Hypothalamus (tissue), 51 donors: Measurements from ENCODE around the gene PA2G4.
"Not testable (repeated sequence)": the region's sequence is repeated elsewhere in the genome, so short reads cannot be mapped to it uniquely, and the experiment has no call there.

Experiments used
- DNase-seq, 51 donors: peaks; one replicate each; lab custom pipeline; 2025; lab: John Stamatoyannopoulos, UW

Gene PA2G4

DNA sequence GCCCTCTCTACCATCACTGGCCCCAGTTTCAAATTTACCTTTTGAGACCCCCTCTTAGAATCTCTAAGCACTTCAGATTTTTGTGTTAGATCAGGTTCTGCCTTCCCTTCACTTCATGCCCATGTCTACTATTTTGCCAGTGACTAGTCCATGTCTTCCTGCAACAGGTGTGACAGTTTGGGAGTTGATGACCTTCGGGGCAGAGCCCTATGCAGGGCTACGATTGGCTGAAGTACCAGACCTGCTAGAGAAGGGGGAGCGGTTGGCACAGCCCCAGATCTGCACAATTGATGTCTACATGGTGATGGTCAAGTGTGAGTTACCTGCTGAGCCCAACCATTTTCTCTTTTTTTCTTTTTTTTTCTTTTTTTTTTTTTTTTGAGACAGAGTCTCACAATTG lies 5.8 kb upstream of the PA2G4 start:
- DNase-seq, result no peak

GRCh38 chr12:56099787-56100186 lies 4.6 kb upstream of the PA2G4 start:
- no peak for DNase-seq

GRCh38 chr12:56101045-56101444 lies 3.3 kb upstream of the PA2G4 start:
- DNase-seq, result no peak

DNA sequence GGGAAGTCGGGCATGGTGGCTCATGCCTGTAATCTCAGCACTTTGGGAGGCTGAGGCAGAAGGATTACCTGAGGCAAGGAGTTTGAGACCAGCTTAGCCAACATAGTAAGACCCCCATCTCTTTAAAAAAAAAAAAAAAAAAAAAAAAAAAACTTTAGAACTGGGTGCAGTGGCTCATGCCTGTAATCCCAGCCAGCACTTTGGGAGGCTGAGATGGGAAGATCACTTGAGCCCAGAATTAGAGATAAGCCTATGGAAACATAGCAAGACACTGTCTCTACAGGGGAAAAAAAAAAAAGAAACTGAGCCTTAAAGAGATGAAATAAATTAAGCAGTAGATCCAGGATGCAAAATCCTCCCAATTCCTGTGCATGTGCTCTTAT lies 1.7 kb upstream of the PA2G4 start:
- no peak for DNase-seq

DNA sequence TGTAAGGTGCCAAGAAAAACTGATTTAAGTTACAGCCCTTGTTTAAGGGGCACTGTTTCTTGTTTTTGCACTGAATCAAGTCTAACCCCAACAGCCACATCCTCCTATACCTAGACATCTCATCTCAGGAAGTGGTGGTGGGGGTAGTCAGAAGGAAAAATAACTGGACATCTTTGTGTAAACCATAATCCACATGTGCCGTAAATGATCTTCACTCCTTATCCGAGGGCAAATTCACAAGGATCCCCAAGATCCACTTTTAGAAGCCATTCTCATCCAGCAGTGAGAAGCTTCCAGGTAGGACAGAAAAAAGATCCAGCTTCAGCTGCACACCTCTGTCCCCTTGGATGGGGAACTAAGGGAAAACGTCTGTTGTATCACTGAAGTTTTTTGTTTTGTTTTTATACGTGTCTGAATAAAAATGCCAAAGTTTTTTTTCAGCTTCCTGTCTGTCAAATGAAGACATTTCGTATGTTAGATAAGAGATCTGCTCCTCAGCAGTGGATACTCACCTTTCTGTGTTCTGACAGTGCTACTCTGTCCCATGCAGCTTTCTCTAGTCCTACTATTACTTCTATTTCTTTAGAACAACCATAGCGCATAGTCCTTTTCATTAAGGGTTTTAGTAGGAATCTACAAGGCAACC lies 1.2 kb upstream of the PA2G4 start:
- no peak for DNase-seq

DNA sequence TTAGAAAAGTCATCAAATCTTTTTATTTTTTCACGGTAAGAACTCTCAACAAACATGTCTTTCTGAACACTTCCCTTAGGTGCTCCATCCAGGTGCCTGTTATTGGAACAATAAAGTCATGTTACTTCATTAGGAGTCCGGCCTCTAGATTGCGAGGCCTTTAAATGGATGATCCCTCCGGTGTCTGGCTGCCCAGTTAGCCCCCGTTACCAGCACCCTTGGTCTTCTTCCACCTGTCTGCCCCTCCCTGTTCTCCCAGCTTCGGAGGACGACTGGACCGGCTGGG lies 593 bp upstream of the PA2G4 start:
- no peak for DNase-seq

DNA sequence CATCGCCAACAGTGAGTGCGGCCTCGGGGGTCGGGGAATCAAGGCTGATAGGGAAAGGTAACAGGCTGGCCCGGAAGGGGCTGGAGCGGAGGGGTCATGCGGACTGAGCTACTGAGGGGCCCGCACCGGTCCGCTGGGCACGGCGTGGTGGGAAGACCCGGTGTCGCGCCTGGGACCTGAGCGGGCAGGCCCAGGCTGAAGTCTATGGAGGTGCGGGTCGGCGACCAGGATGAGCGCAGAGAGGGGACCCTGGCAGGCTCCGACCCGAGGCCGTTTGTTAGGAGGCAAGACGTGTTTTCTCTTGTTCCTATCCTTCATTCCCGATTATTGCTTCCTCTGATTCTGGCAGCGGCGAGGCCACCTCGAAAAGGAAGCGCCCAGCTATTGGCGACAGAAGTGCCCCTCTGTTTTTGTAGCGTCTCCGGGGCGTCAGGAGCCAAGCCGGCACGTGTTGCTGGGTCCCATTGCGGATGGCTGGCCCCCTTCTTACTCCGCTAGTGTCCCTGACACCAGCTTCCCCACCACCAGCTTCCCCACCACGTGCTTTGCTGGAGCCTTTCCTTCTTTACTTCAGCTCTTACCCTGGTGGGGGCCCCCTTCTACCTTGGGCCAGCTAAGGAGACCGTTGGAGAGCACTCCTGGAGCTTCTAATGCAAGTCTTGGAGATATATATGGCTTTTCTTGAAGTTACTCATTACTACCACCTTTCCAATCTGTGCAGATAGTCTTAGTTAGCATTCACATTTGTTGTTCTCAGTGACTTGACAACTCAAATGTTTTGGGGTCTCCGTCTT lies 653 bp downstream of the PA2G4 start:
- DNase-seq, result peak in 9 of 51 donors; percentile 30 to 59 (median 47)

- DNase-seq, result no peak
Observed at GRCh38 chr12:56105609-56105902, 1.2 kb downstream of the PA2G4 start.

GRCh38 chr12:56107242-56107641 lies 2.9 kb downstream of the PA2G4 start:
- no peak for DNase-seq

- DNase-seq, result no peak
Observed at GRCh38 chr12:56110571-56110970, 6.2 kb downstream of the PA2G4 start.

DNA sequence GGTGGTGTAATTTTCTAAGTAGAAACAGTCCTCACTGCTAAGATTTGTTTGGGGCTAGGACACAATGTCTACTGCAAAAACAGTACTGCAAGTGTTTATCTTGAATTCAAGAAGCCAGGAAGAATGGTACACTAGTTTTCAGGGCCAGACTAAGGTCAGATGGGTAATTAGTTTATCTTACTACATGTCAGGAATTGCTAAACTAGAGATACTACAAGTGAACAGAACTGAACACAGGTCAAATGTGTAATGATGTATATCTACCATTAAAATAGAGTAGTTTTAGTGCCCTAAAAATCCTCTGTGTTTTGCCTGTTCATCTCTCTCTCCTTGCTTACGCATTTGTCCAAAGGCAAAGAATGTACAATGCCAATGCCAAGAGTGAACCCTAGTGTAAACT lies 9.7 kb downstream of the PA2G4 start:
- DNase-seq, result no peak

- peak in 8 of 51 donors; percentile 4 to 20 (median 12) for DNase-seq
Observed at GRCh38 chr12:56115329-56115728, 11.0 kb downstream of the PA2G4 start.

- peak; percentile 30 to 97 (median 87) for DNase-seq
Observed at GRCh38 chr12:56116267-56117081, 12.1 kb downstream of the PA2G4 start, which contains the start of gene RPL41. Gene RPL41, plus strand, starts transcription at chr12:56116633.

DNA sequence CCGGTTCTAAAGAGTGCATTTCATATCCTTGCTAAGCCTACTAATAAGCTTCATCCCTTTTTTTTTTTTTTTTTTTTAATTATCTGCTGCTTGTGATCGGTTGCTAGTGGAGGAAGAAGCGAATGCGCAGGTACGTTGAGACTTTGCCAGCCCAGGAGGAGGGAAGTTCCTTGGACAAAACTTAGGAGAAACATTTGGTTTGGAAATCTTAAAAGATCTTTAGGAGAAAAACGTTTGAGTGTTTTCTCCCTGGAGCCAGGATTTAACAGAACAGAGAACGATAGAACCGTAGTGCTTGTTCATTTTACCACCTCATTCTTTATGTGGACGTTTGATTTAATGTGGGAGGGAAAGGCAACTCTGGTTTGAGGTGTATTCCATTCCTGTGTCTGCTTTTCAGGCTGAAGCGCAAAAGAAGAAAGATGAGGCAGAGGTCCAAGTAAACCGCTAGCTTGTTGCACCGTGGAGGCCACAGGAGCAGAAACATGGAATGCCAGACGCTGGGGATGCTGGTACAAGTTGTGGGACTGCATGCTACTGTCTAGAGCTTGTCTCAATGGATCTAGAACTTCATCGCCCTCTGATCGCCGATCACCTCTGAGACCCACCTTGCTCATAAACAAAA lies 12.8 kb downstream of the PA2G4 start:
- not testable (repeated sequence) for DNase-seq

DNA sequence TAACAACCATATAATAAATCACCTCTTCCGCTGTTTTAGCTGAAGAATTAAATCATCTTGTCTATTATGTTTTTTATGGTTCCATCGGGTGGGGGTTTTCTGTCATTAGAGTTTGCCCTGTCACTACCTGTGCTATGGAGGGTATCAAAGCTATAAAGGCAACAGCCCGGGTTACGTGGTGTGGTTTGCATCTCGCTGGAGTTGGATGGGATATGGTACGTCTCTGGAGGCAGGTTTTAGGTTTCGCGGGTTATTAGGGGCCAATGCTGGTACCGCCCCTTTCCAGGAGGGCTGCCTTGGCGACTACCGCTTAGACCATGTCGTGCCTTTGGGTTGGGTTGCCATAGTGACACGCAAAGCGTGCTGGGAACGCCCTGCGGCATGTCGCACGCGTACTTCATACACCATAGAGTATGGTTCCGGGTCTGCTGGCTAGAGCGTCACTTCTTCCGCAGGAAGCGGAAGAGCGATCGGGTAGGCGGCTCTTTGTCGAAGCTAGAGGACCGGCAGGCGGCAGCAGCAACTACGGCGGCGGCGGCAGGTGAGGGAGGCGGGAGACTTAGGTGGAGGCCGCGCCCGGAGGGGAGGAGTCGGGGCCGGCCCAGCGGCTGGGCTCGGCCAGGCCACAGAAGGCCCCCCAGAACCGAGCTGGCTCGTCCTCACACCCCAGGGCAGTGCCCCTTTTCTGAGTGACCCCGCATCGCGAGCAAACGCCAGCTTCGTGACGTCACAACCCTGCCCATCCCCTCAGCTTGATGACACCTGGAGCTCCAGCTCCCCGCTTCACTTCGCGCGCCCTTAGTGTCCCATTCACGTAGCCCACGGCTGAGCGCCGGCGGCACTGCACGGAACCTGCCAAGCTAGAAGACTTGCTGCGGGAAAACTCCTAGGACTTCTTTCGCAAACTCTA lies 13.7 kb downstream of the PA2G4 start, which contains the start of gene ZC3H10:
TSS of gene ZC3H10 (plus strand) at position 489 of the 910 bp plus-strand sequence. CDS start 2,297 bp downstream, outside the sequence.
- peak; percentile 58 to 98 (median 93) for DNase-seq

DNA sequence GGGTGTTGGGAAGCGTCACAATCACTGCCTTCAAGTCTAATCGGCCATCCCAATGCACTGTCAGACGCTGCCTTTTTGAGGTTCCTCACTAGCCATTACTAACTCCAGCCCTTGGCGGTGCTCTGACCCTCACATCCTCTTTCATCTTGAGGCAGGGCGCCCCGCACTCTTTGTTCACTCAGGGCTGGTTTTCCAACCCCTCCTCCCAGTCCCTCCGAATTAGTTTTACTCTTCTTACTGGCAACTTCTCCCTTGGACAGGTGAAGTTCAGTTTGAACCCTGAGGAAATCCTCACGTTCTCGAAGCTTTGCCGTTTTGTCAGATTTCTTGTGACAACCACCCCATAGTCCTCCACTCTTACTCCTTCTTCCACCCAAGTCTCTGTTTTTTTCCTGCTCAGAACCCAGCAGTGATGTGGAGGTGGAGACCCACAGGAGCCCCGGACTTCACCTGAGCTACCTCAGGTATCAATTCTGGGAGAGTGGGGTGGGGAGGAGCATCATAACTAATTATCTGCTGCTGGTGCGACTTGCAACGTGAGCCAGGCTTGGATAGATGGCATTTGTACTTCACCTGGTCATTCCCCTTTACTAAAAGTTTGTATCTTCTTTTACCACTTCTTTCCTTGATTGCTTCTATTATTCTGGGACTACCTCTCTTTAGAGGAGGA lies 14.5 kb downstream of the PA2G4 start:
- peak in 1 of 51 donors; percentile 32 for DNase-seq

DNA sequence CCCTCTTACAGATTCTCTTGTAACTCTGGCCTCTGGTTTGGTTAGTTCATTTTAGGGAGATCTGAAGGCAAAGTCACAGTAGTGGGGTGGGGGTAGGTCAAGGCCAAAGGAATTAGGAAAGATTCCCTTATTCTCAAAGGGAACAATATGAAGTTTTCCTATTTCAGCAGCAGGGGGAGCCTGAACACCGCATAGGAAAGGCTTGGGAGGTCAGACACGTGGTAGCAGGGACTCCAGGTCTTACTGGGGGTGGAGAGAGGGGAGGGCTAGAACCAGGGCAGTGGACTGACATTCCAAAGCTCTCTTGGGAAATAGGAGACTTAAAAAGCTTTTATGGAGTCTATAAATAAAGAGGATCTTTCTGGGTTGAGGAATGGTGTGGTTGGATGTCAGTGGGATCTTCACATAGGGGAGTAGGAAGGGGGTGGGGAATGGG lies 15.0 kb downstream of the PA2G4 start:
- DNase-seq, result peak in 33 of 51 donors; percentile 1 to 65 (median 27)

GRCh38 chr12:56120158-56120846 lies 15.9 kb downstream of the PA2G4 start:
- DNase-seq, result no peak
